ENCODE results near the gene ADAM10. TPM values are rescaled to one million over a fixed set of nuclear protein-coding genes. Genes with fewer than 3 reads are reported as not detected.

ADAM10 gene
- total and polyA plus RNA-seq, 2 of the 4 experiments (the other 2 are of a cell fraction) = 110 to 185 TPM

GRCh38 chr15:58594898-58595297 is 154.6 kb downstream of the ADAM10 start:
- no peak overlapping the region for H2BK120ac ChIP-seq (ENCODE audit: low read depth, low read length)
- ChIA-PET CTCF (no interaction called here), POLR2A (ENCODE audit: unreplicated experiment) (no interaction called here)
- H3K18ac ChIP-seq (ENCODE audit: low read depth, low read length) = no peak overlapping the region
- H3K4me3 ChIP-seq (ENCODE audit: insufficient read depth, low read depth, low read length) = no peak overlapping the region
- no peak overlapping the region for H2BK5ac ChIP-seq (ENCODE audit: low read depth, low read length, poor library complexity, severe bottlenecking)
- H3K14ac ChIP-seq (replicated peaks; ENCODE audit: low read depth, low read length) = no peak overlapping the region
- in situ Hi-C loops (cut with MboI; ENCODE audit: low sequenced_read_pairs) (no loop called here), intact Hi-C loops (cut with micrococcal nuclease) (no loop called here), dilution Hi-C loops (cut with HindIII; ENCODE audit: low sequenced_read_pairs, unreplicated experiment) (no loop called here)
- TF ChIP-seq NFE2L2 (IDR thresholded peaks at IDR 0.05; ENCODE audit: low read depth, low read length) (no peak), ELK1 (IDR thresholded peaks at IDR 0.05; ENCODE audit: borderline replicate concordance, low read depth, low read length) (no peak), MAFK (IDR thresholded peaks at IDR 0.05; ENCODE audit: low read depth, low read length) (no peak), CTCF (conservative IDR thresholded peaks at IDR 0.05; ENCODE audit: low read depth, low read length) (no peak), POLR2A (IDR thresholded peaks at IDR 0.05; ENCODE audit: low read depth, low read length) (no peak), RFX5 (IDR thresholded peaks at IDR 0.05; ENCODE audit: low read depth, low read length) (no peak), BHLHE40 (IDR thresholded peaks at IDR 0.05; ENCODE audit: low read depth, low read length) (no peak), CEBPB (IDR thresholded peaks at IDR 0.05; ENCODE audit: low read depth, low read length) (no peak), RCOR1 (IDR thresholded peaks at IDR 0.05; ENCODE audit: insufficient replicate concordance, low read length) (no peak), MXI1 (IDR thresholded peaks at IDR 0.05; ENCODE audit: borderline replicate concordance, low read depth, low read length) (no peak), FOS (IDR thresholded peaks at IDR 0.05; ENCODE audit: low read depth, low read length) (no peak), MAZ (IDR thresholded peaks at IDR 0.05; ENCODE audit: borderline replicate concordance, low read depth, low read length) (no peak)
- H4K20me1 ChIP-seq (ENCODE audit: insufficient read depth, low read length) = no peaks in the 10 kb centered on the region
- H2AK9ac ChIP-seq (replicated peaks; ENCODE audit: low read depth, low read length, poor library complexity) = no peak overlapping the region
- H3K4me1 ChIP-seq (ENCODE audit: control insufficient read depth, insufficient read depth, low read length) = peaks cover 2% of the 10 kb centered on the region; the same call in 1 of the 2 replicates
- H3K27me3 ChIP-seq (ENCODE audit: control insufficient read depth, insufficient read depth, low read length) = no peaks in the 10 kb centered on the region
- no CpG with 5 or more reads among the region's 1 CpG for whole genome bisulfite sequencing, 2 experiments (ENCODE audit: extremely low coverage in 2 of 2, insufficient read length in 1 of 2)
- ATAC-seq (ENCODE audit: low read depth) = no peak
- no peak overlapping the region for H2AK5ac ChIP-seq (ENCODE audit: low read depth, low read length)
- no peak overlapping the region for H3K4ac ChIP-seq (ENCODE audit: low read depth, low read length)
- peaks cover 10% of the 10 kb centered on the region for H3K36me3 ChIP-seq (ENCODE audit: control insufficient read depth, insufficient read depth, low read length)
- H2BK15ac ChIP-seq (ENCODE audit: low read depth, low read length) = no peak overlapping the region
- no peaks in the 10 kb centered on the region for H3K9me3 ChIP-seq (ENCODE audit: control insufficient read depth, insufficient read depth, low read length)
- DNase-seq = no peak
- H3K79me1 ChIP-seq (ENCODE audit: low read depth in 1 of 2, low read length in 2 of 2) = no peaks in the 10 kb centered on the region; a peak in 1 of 4 replicates
- H4K8ac ChIP-seq (ENCODE audit: low read depth in 2 of 2, low read length in 2 of 2) = no peak overlapping the region
- no peak overlapping the region for H3K4me2 ChIP-seq (ENCODE audit: low read depth, low read length)
- H4K5ac ChIP-seq (ENCODE audit: low read depth, low read length) = no peak overlapping the region
- H3K23ac ChIP-seq (ENCODE audit: low read depth, low read length) = no peak overlapping the region
- no peak overlapping the region for H4K91ac ChIP-seq (ENCODE audit: insufficient read depth, low read depth, low read length)
- no peak overlapping the region for H3K56ac ChIP-seq (ENCODE audit: extremely low read depth, insufficient read depth, low read length)
- H2AFZ ChIP-seq (replicated peaks; ENCODE audit: low read length, poor library complexity) = no peak overlapping the region
- no TSS peak for BruUV-seq (replicated peaks)
- no peak overlapping the region for H3K9ac ChIP-seq (ENCODE audit: low read depth, low read length)
- no peak overlapping the region for H3K27ac ChIP-seq (ENCODE audit: insufficient read depth, low read length)
- H3K9me1 ChIP-seq (ENCODE audit: insufficient read depth, low read length) = no peaks in the 10 kb centered on the region
- no peak overlapping the region for H2BK20ac ChIP-seq (ENCODE audit: low read depth, low read length)
